22Rv1 (cell line): ENCODE measurements around the gene TTC33.

Experiments
- ZFX ChIP-seq: fragments of 450-650 bp; IDR thresholded peaks from 2 replicates; pipeline ENCODE4 v1.6.1; 2017; ENCODE audit warnings: antibody characterized with exemption, borderline replicate concordance
- TF ChIP-seq, protein P1 (sequence below): fragments of 450-650 bp; IDR thresholded peaks from 2 replicates; pipeline ENCODE4 v1.5.1; 2017; ENCODE audit warnings: mild to moderate bottlenecking

DNA sequence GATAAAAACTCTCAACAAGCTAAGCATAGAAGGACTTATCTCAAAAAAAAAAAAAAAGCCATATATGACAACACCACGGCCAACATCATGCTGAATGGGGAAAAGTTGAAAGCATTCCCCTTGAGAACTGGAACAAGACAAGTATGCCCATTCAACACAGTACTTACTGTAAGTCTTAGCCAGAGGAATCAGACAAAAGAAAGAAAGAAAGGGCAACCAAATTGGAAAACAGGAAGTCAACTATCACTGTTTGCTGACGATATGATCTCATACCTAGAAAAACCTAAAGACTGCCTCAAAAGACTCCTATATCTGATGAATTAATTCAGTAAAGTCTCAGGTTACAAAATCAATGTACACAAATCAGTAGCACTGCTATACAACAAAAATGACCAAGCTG lies 100.6 kb downstream of the TTC33 start:
- TF ChIP-seq ZFX, result no peak
- TF ChIP-seq, protein P1, sequence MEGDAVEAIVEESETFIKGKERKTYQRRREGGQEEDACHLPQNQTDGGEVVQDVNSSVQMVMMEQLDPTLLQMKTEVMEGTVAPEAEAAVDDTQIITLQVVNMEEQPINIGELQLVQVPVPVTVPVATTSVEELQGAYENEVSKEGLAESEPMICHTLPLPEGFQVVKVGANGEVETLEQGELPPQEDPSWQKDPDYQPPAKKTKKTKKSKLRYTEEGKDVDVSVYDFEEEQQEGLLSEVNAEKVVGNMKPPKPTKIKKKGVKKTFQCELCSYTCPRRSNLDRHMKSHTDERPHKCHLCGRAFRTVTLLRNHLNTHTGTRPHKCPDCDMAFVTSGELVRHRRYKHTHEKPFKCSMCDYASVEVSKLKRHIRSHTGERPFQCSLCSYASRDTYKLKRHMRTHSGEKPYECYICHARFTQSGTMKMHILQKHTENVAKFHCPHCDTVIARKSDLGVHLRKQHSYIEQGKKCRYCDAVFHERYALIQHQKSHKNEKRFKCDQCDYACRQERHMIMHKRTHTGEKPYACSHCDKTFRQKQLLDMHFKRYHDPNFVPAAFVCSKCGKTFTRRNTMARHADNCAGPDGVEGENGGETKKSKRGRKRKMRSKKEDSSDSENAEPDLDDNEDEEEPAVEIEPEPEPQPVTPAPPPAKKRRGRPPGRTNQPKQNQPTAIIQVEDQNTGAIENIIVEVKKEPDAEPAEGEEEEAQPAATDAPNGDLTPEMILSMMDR, result no peak
